HG03565 (cell line): ENCODE data around the gene BAK1.

Experiments
- ATAC-seq: cut with Tn5 transposase; IDR thresholded peaks from one replicate; pipeline ENCODE4 v1.9.1; 2021; ENCODE audit warnings: mild to moderate bottlenecking, moderate library complexity; ENCODE audit not compliant: unreplicated experiment

BAK1 gene

DNA sequence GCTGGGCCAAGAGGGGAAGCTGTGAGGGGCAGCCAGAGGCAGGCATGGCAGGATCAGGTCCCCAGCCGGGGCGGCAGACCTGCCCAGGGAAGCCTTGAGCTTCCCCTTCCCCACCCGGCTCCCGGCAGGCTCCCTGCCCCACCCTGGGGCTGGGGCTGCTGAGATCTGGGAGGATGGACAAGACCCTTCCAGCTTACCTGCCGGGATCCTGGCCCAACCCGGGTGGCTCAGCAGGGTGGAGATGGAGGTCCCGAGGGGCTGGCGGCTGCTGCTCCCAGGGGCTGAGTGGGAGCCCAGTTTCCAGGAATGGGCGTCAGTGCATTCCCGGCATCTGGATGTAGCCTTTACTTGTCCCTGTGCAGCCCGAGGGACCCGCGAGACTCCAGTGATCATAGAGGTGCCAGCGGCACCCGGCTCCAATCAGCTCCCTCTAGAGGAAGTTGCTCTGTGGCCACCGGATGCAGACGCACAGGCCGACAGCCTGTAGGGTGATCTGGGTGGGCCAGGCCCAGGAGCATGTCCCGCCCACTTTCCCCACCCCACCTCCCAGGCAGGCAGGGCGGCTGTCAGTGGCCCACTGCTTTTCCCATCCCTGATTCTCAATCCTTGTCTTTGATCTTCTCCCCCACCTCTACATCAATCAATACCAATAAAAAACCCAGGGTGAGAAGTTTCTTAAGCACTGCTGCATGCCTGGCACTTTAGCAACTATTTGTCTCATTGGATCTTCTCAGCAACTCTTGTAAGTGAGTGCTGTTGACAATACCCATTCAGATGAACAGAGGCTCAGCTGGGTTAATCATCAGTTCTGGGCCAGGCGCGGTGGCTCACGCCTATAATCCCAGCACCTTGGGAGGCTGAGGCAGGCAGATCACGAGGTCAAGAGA, at the start of gene BAK1:
TSS of gene BAK1 (minus strand) at position 449 of the 887 bp plus-strand sequence. CDS start 2,672 bp downstream, outside the sequence.
- peak; percentile 66 for ATAC-seq

- no peak for ATAC-seq
Observed at GRCh38 chr6:33628401-33628964, 48.4 kb upstream of the BAK1 start.

GRCh38 chr6:33627876-33628275, 47.8 kb upstream of the BAK1 start:
- ATAC-seq, result no peak

DNA sequence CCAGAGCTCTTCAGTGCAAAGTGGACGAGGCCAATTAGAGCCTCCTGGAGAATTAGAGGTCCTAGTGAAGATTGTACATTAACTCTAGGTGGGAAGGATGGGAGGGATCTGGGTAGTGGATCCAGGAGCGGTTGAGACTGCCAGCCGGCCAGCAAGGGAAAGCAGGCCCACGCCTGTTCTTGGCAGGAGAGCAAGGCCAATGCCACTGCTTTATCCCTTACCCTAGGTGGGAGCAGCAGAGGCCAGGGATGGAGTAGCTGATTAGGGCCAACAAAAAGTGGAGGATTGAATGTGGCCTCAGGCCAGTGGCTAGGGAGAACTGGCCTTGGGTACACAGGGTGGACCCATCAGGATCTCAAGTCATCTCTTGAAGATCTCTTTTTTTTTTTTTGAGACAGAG, 44.8 kb upstream of the BAK1 start:
- no peak for ATAC-seq

GRCh38 chr6:33623895-33624381, 43.9 kb upstream of the BAK1 start:
- ATAC-seq, result no peak

- no peak for ATAC-seq
Observed at GRCh38 chr6:33622456-33623431, 42.7 kb upstream of the BAK1 start.

DNA sequence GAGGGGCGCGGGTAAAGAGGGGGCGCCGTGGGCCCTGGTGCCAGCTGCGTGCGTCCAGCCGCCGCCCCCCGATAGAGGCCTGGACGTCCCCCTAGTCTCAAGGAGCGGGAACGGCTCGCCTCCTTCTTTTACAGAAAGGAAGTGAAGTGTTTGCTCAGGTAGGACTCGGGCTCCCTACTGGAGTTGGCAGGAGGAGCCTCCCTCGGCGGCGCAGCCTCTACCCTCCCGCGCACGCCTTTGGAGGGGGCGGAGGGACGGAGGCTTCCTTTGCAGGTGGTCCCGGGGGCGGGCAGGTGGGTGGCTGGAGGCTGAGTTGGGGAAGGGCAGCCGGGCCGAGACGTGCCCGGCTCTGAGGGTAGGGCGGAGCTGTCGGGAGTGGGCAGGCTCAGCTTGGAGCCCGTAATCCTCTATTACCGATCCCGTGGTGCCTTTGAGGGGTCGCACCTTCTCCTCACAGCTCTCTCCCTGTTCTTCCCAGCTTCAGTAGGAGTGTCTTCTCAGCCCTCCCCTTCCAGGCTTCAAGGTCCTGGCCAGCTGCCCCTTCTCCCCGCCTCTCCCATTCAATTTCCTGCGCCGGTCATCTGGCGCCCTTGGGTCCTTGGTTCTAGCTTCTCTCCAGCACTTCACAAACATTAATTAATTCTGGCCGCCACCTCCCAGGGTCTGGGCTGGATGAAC, 41.8 kb upstream of the BAK1 start:
- ATAC-seq, result peak; percentile 10

- peak; percentile 39 for ATAC-seq
Observed at GRCh38 chr6:33620856-33621710, 41.0 kb upstream of the BAK1 start, which contains the start of gene ITPR3. Gene ITPR3, plus strand, starts transcription at chr6:33621322. Its CDS starts 281 bp downstream, at chr6:33621603.

DNA sequence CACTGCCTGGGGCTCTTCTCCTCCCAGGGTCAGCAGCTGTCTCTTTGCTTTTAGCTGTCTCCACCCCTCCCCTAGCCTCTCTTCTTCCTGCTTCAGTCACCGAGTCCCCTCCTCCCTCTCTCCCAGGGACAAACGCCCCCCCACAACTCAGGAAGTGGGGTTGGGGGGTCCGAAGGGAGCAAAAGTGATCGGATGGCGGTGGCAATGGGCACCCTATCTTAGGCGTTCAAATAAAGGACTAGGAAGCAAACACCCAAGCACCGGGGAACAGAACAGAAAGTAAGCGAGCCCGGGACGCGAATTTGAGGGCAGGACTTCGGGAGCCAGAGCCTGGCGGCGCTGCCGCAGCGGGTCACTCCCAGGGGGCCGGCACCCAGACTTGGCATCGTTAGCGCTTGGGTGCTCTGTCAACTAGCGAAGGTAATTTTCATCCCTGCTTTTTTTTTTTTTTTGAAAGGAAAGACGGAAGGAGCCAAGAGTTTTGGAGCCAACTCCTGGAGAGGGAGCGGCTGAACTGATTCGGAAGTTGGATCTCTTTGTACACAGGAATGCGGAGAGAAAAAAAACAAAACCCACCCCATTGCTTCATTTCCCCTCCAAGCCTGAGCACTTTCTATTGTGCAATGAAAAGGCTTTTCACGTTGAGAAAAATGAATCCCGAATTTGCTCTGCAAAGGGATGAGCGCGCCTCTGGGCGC, 40.2 kb upstream of the BAK1 start:
- ATAC-seq, result no peak

GRCh38 chr6:33619166-33619840, 39.2 kb upstream of the BAK1 start:
- ATAC-seq, result no peak

DNA sequence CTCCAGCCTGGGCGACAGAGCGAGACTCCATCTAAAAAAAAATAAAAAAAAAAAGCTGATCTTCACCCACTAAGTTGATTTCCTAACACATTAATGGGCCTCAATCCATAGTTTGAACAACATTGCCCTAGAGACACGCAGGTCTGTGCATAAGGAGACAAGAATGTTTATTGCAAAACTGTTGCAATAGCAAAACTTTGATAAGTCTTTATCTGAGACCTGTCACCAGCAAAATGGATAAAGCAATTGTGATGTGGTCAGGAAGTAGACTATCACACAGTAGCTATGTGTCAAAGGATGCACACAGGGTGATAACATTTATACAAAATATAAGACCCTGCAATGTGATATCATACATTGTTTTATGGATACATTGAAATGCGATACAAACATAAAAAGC, 36.8 kb upstream of the BAK1 start:
- ATAC-seq, result no peak

DNA sequence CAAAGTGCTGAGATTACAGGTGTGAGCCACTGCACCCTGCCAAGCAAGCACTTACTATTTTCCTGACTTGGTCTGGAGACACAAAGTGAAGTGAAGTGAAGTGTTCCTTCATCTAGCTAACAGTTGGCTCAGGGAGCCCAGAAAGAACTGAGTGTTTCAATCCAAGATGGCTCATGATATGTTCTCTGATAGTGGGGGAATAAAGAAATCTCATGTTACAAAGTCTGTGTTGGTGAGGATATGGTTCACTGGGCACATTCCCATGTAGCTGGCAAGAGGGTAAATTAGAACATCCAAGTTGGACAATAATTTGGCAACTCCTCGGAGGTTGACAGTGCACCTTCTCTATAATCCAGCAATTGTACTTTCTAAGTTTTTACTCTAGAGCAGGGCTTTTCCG, 36.0 kb upstream of the BAK1 start:
- no peak for ATAC-seq

- ATAC-seq, result no peak
Observed at GRCh38 chr6:33613795-33614168, 33.7 kb upstream of the BAK1 start.

- no peak for ATAC-seq
Observed at GRCh38 chr6:33613146-33613794, 33.2 kb upstream of the BAK1 start.

DNA sequence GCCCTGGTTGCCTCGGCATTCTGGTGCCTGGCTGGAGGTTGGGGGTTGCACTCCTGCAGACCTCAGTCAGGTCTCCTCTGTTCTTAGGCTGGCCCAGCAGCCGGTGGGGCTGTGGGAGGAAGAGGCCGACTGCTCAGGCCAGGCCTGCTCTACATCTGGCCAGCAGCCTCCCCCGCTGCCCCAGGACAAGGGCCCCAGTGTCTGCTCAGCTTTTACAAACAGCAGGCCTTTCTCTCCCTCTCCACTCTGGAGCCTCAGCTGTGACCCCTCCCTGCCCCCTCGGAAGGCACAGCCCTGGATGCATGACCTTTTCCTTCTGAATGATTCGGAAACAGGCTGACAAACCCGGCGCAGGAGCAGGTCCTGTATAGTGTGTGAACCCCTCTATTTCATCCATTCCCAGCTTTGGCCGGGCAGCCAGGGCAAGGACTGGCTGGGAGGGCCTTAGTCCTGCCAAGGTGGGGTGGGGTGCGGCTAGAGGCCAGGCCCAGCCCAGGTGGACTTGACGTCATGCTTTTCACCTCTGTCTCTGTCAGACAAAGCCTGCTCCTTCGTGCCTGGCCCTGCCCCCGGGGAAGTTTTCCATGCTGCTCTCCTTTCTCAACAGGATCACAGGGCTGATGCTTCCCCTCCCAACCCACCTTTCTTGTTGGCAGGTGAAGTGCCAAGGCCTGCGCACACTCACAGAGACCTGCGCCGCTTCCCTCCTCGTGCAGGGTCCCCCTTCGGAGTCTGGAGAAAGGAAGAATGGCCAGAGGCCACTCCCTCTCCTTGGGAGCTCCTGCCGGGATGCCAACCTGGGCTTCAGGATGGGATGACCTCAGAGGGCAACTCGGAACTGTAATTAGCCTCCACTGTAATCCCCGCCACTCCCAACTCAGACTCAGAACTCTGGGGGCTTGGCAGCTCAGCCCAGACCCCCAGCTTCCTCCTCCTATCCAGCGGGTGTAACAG, 31.0 kb upstream of the BAK1 start:
- ATAC-seq, result no peak

DNA sequence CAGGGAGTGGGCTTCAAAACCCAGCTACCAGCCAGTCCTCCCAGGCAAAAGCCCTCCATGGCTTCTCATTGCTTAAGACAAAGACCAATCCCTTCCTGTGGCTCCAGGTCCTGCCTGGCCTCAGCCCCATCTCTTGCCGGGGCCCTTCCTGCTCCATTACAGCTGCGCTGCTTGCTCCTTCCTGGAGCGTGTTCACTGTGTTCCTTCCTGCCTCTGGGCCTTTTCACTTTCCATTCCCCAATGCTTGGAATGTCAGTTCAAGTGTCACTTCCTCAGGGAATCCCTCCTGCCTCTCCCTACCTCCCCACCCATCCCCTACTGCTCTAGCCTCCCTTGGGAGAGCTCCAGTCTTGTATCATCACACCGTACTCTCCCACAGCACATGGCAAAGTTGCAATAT, 30.0 kb upstream of the BAK1 start:
- no peak for ATAC-seq

- ATAC-seq, result no peak
Observed at GRCh38 chr6:33609528-33609927, 29.5 kb upstream of the BAK1 start.
